Middle frontal gyrus (tissue), 1 donor: ENCODE measurements around the gene ZEB1.

ENCODE experiments used
- DNase-seq: peaks from one replicate; pipeline ENCODE4 v3.0.0-alpha.2; 2015; ENCODE audit warnings: low spot score; ENCODE audit errors: extremely low spot score

The ZEB1 gene

GRCh38 chr10:31578951-31579350 is 259.9 kb downstream of the ZEB1 start:
- no peak for DNase-seq
